ENCODE results near the gene PCCA. TPM values are rescaled to one million over a fixed set of nuclear protein-coding genes. Genes with fewer than 3 reads are reported as not detected.

Gene PCCA
- total and polyA plus RNA-seq, 2 donors (not counting 1 experiment from before 2014, with no cell fraction given), result 4.8 to 17.4 TPM

DNA sequence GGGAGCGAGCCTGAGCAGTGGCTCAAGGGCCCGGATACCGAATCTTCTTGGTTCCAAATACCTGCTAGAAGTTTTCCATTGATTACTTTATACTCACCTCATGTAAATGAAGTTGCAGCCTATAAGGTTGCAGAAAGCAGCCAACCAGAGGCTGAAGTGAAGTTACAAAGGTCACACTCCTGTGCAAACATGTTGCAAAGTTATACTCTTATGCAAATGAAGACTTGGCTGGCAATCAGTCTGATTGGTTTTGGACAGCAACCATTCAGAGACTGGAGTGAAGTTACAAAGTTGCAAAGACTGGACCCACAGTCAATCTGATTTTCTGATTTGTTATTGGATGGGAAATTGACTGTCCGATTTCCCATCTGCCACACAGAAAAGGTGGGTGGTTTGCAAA, 347.2 kb downstream of the PCCA start:
- intact Hi-C loops (cut with micrococcal nuclease), result no loop called here
- H3K9ac ChIP-seq (ENCODE audit: low read length), result no peak overlapping the region
- ATAC-seq (ENCODE audit: low read depth) (no peak), DNase-seq (no peak)
- TF ChIP-seq EZH2 (IDR thresholded peaks at IDR 0.05; ENCODE audit: borderline replicate concordance, insufficient read depth, low read depth, low read length, poor library complexity, severe bottlenecking), result no peak
- TF ChIP-seq, protein P1, sequence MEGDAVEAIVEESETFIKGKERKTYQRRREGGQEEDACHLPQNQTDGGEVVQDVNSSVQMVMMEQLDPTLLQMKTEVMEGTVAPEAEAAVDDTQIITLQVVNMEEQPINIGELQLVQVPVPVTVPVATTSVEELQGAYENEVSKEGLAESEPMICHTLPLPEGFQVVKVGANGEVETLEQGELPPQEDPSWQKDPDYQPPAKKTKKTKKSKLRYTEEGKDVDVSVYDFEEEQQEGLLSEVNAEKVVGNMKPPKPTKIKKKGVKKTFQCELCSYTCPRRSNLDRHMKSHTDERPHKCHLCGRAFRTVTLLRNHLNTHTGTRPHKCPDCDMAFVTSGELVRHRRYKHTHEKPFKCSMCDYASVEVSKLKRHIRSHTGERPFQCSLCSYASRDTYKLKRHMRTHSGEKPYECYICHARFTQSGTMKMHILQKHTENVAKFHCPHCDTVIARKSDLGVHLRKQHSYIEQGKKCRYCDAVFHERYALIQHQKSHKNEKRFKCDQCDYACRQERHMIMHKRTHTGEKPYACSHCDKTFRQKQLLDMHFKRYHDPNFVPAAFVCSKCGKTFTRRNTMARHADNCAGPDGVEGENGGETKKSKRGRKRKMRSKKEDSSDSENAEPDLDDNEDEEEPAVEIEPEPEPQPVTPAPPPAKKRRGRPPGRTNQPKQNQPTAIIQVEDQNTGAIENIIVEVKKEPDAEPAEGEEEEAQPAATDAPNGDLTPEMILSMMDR (IDR thresholded peaks at IDR 0.05), result no peak
- POLR2A ChIA-PET, result no interaction called here
- H3K4me3 ChIP-seq (ENCODE audit: control extremely low read depth in 1 of 5, extremely low read depth in 1 of 5, insufficient read depth in 1 of 5, low read depth in 2 of 5, low read length in 4 of 5), result no peak overlapping the region
- H3K4me3 Mint-ChIP-seq, result no peak overlapping the region
- no peak overlapping the region for H3K27ac ChIP-seq (ENCODE audit: low read length in 2 of 2)
- peaks cover 0 to 3% (median 0%) of the 10 kb centered on the region in 3 donors for H3K9me3 ChIP-seq (ENCODE audit: control extremely low read depth in 1 of 3, control insufficient read depth in 2 of 3, insufficient read depth in 1 of 3, low read length in 2 of 3)
- no peak overlapping the region for H2AFZ ChIP-seq (ENCODE audit: insufficient read depth, low read depth, low read length, poor library complexity, severe bottlenecking)
- whole genome bisulfite sequencing (ENCODE audit: insufficient coverage), result 100% methylated on average over 1 of the region's 4 CpGs
- H3K27me3 Mint-ChIP-seq, result no peaks in the 10 kb centered on the region
- no peaks in the 10 kb centered on the region for H3K4me1 Mint-ChIP-seq
- H3K4me1 ChIP-seq (ENCODE audit: control insufficient read depth in 2 of 2, insufficient read depth in 2 of 2, low read length in 2 of 2), result no peaks in the 10 kb centered on the region
- no peaks in the 10 kb centered on the region for H3K79me2 ChIP-seq (ENCODE audit: control insufficient read depth, insufficient read depth, low read length)
- H3K4me2 ChIP-seq (replicated peaks; ENCODE audit: low read depth, low read length, poor library complexity, severe bottlenecking), result no peak overlapping the region
- H3K9me3 Mint-ChIP-seq (ENCODE audit: insufficient read depth), result peaks cover 4% of the 10 kb centered on the region
- CTCF ChIA-PET, result no interaction called here
- no peaks in the 10 kb centered on the region for H3K27me3 ChIP-seq (replicated peaks in 1 of 4; ENCODE audit: control extremely low read depth in 1 of 4, control insufficient read depth in 3 of 4, insufficient read depth in 4 of 4, low read length in 3 of 4)
- no peak overlapping the region for H3K27ac Mint-ChIP-seq
- H4K20me1 ChIP-seq (ENCODE audit: control insufficient read depth, insufficient read depth, low read length, poor library complexity, severe bottlenecking), result no peaks in the 10 kb centered on the region
- no peaks in the 10 kb centered on the region for H3K36me3 ChIP-seq (replicated peaks in 1 of 2; ENCODE audit: control extremely low read depth in 1 of 2, control insufficient read depth in 1 of 2, extremely low read depth in 1 of 2, insufficient read depth in 2 of 2, low read length in 1 of 2)

DNA sequence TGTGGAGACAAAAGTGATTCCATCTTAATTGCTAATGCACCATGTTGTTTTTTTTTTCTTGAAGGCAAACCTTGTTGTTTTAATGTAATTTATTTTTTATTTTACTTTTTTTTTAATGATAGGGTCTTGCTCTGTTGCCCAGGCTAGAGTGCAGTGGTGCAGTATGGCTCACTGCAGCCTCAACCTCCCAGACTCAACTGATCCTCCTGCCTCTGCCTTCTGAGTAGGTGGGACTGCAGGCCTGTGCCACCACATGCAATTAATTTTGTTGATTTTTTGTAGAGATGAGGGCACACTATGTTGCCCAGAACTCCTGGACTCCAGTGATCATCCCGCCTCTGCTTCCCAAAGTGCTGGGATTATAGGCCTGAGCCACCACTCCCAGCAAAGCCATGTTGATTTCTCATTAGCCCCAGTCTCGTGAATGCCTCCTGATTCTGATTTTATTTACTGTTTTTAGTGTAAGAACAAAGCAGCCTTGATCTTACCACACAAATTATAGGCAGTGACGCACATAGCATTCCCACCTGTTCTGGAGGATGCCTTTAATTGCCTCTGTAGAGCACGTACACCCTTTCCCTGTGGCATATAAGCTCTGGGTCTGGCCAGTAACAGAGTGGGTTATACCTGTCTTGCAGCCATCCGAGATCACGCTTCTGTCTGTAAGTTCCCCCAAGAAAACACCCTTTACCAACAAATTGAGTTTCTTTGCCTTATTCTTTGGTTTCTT, 349.3 kb downstream of the PCCA start:
- TF ChIP-seq EZH2 (IDR thresholded peaks at IDR 0.05; ENCODE audit: borderline replicate concordance, insufficient read depth, low read depth, low read length, poor library complexity, severe bottlenecking), result no peak
- TF ChIP-seq, protein P1 (IDR thresholded peaks at IDR 0.05), result no peak
- Mint-ChIP-seq H3K27me3 (no peaks in the 10 kb centered on the region), H3K9me3 (ENCODE audit: insufficient read depth) (no peaks in the 10 kb centered on the region), H3K27ac (no peak overlapping the region), H3K4me3 (no peak overlapping the region), H3K4me1 (no peaks in the 10 kb centered on the region)
- Histone ChIP-seq H3K4me1 (ENCODE audit: control insufficient read depth in 2 of 2, insufficient read depth in 2 of 2, low read length in 2 of 2) (no peaks in the 10 kb centered on the region), H2AFZ (ENCODE audit: insufficient read depth, low read depth, low read length, poor library complexity, severe bottlenecking) (no peak overlapping the region), H3K4me2 (replicated peaks; ENCODE audit: low read depth, low read length, poor library complexity, severe bottlenecking) (no peak overlapping the region), H3K27ac (ENCODE audit: low read length in 2 of 2) (no peak overlapping the region), H3K4me3 (ENCODE audit: control extremely low read depth in 1 of 5, extremely low read depth in 1 of 5, insufficient read depth in 1 of 5, low read depth in 2 of 5, low read length in 4 of 5) (no peak overlapping the region), H3K9me3 (ENCODE audit: control extremely low read depth in 1 of 3, control insufficient read depth in 2 of 3, insufficient read depth in 1 of 3, low read length in 2 of 3) (peaks cover 0 to 3% (median 0%) of the 10 kb centered on the region in 3 donors), H3K79me2 (ENCODE audit: control insufficient read depth, insufficient read depth, low read length) (no peaks in the 10 kb centered on the region), H3K27me3 (replicated peaks in 1 of 4; ENCODE audit: control extremely low read depth in 1 of 4, control insufficient read depth in 3 of 4, insufficient read depth in 4 of 4, low read length in 3 of 4) (no peaks in the 10 kb centered on the region), H4K20me1 (ENCODE audit: control insufficient read depth, insufficient read depth, low read length, poor library complexity, severe bottlenecking) (no peaks in the 10 kb centered on the region), H3K9ac (ENCODE audit: low read length) (no peak overlapping the region), H3K36me3 (replicated peaks in 1 of 2; ENCODE audit: control extremely low read depth in 1 of 2, control insufficient read depth in 1 of 2, extremely low read depth in 1 of 2, insufficient read depth in 2 of 2, low read length in 1 of 2) (no peaks in the 10 kb centered on the region)
- CTCF ChIA-PET, result no interaction called here
- 100% methylated on average over 4 of the region's 6 CpGs for WGBS (ENCODE audit: insufficient coverage)
- intact Hi-C loops (cut with micrococcal nuclease), result no loop called here
- no peak for ATAC-seq (ENCODE audit: low read depth)
- POLR2A ChIA-PET, result no interaction called here
- DNase-seq, result no peak
